ENCODE measurements around the gene MKRN3.

Gene MKRN3

GRCh38 chr15:23599053-23599452 lies 33.6 kb downstream of the MKRN3 start:
- no peaks in the 10 kb centered on the region for H3K4me1 ChIP-seq
- DNase-seq (ENCODE audit: low spot score in 2 of 2), result no peak
- no peak overlapping the region for H3K4me3 ChIP-seq
- in situ Hi-C loops (cut with MboI; ENCODE audit: low sequenced_read_pairs), result no loop called here
- H3K36me3 ChIP-seq (replicated peaks), result no peaks in the 10 kb centered on the region
- H3K27me3 ChIP-seq (ENCODE audit: low read depth), result no peaks in the 10 kb centered on the region
- H3K9me3 ChIP-seq, result no peaks in the 10 kb centered on the region

DNA sequence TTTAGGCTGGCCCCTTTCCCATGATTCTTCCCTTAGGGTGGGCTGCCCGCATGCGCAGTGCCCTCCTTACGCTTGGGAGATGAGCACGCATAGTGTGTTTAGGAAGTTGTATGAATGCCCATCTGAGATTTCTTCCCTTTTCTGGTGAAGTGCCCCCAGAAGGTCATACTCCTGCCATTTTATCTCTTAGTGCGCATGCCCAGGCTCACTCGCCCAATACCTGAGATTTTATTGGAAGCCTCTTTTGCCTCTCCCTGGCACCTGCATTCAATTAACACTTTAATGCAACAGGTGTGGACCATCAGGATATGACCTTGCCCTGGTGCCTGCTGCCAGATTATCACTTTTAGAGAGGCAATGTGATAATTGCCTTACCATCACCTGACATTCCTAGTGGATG lies 36.6 kb downstream of the MKRN3 start:
- Histone ChIP-seq H3K4me3 (no peak overlapping the region), H3K27me3 (ENCODE audit: low read depth) (no peaks in the 10 kb centered on the region), H3K36me3 (replicated peaks) (no peaks in the 10 kb centered on the region), H3K9me3 (no peaks in the 10 kb centered on the region), H3K4me1 (no peaks in the 10 kb centered on the region)
- DNase-seq (ENCODE audit: low spot score in 2 of 2), result no peak
- in situ Hi-C loops (cut with MboI; ENCODE audit: low sequenced_read_pairs), result no loop called here

- DNase-seq (ENCODE audit: low spot score in 2 of 2), result no peak
- in situ Hi-C loops (cut with MboI; ENCODE audit: low sequenced_read_pairs), result no loop called here
- H3K9me3 ChIP-seq, result no peaks in the 10 kb centered on the region
Observed at GRCh38 chr15:23606226-23606625, 40.8 kb downstream of the MKRN3 start.

GRCh38 chr15:23616536-23616935 lies 51.1 kb downstream of the MKRN3 start:
- DNase-seq (ENCODE audit: low spot score in 2 of 2), result no peak
- Histone ChIP-seq H3K4me1 (no peaks in the 10 kb centered on the region), H3K9me3 (no peaks in the 10 kb centered on the region), H3K4me3 (no peak overlapping the region), H3K27me3 (ENCODE audit: low read depth) (no peaks in the 10 kb centered on the region), H3K36me3 (replicated peaks) (no peaks in the 10 kb centered on the region)
- in situ Hi-C loops (cut with MboI; ENCODE audit: low sequenced_read_pairs), result no loop called here

More at GRCh38 chr15:23606226-23606625, 40.8 kb downstream of the MKRN3 start:
- Histone ChIP-seq H3K4me1 (no peaks in the 10 kb centered on the region), H3K4me3 (no peak overlapping the region), H3K27me3 (ENCODE audit: low read depth) (no peaks in the 10 kb centered on the region), H3K36me3 (replicated peaks) (no peaks in the 10 kb centered on the region)

Data from HAP-1 (cell line).